ENCODE measurements around the gene ZYX. TPM values are rescaled to one million over a fixed set of nuclear protein-coding genes. Genes with fewer than 3 reads are reported as not detected.

Gene ZYX
- polyA plus RNA-seq, 1 donor (not counting 4 experiments of a cell fraction or from before 2014, with no cell fraction given): 17.6 TPM

- H3K9me3 ChIP-seq (ENCODE audit: control insufficient read depth, low read depth, low read length): no peaks in the 10 kb centered on the region
- H3K4me3 ChIP-seq (ENCODE audit: control insufficient read depth in 2 of 3, extremely low read depth in 1 of 3, insufficient read depth in 2 of 3, low read depth in 1 of 3, low read length in 3 of 3): no peak overlapping the region
These were observed 28.6 kb upstream of the ZYX start for GRCh38 chr7:143352531-143353002.

GRCh38 chr7:143354376-143354775 is 26.8 kb upstream of the ZYX start:
- H3K4me1 ChIP-seq (ENCODE audit: control insufficient read depth, extremely low read depth, insufficient read depth, low read length): no peaks in the 10 kb centered on the region
- DNase-seq (ENCODE audit: low read depth, low spot score) (no peak), FAIRE-seq (no peak)
- H2AFZ ChIP-seq (ENCODE audit: control insufficient read depth, low read length): no peak overlapping the region
- no peak overlapping the region for H3K27ac ChIP-seq (ENCODE audit: control insufficient read depth, insufficient read depth, low read length)
- no peaks in the 10 kb centered on the region for H4K20me1 ChIP-seq (ENCODE audit: control insufficient read depth, extremely low read depth, insufficient read depth, low read length)
- no peaks in the 10 kb centered on the region for H3K9me3 ChIP-seq (ENCODE audit: control insufficient read depth, low read depth, low read length)
- H3K79me2 ChIP-seq (ENCODE audit: control insufficient read depth, insufficient read depth, low read length): no peaks in the 10 kb centered on the region
- H3K27me3 ChIP-seq (ENCODE audit: control insufficient read depth, extremely low read depth, insufficient read depth, low read length): peaks cover 20% of the 10 kb centered on the region
- TF ChIP-seq CTCF (optimal IDR thresholded peaks at IDR 0.05 in 1 of 3, IDR thresholded peaks at IDR 0.05 in 1 of 3, conservative IDR thresholded peaks at IDR 0.05 in 1 of 3; ENCODE audit: extremely low read depth in 1 of 3, insufficient read depth in 2 of 3, low read length in 3 of 3) (no peak), EZH2 (IDR thresholded peaks at IDR 0.05; ENCODE audit: low read length) (no peak)
- dilution Hi-C loops (cut with MboI; ENCODE audit: extremely low pct_ligation_motif_present, low sequenced_read_pairs): no loop called here
- H3K9me1 ChIP-seq (ENCODE audit: control insufficient read depth, extremely low read depth, insufficient read depth, low read length): no peaks in the 10 kb centered on the region
- no peaks in the 10 kb centered on the region for H3K36me3 ChIP-seq (ENCODE audit: control insufficient read depth in 2 of 2, extremely low read depth in 1 of 2, insufficient read depth in 2 of 2, low read length in 2 of 2)
- H3K4me2 ChIP-seq (ENCODE audit: control insufficient read depth, extremely low read depth, insufficient read depth, low read depth, low read length): no peak overlapping the region
- no peak overlapping the region for H3K4me3 ChIP-seq (ENCODE audit: control insufficient read depth in 2 of 3, extremely low read depth in 1 of 3, insufficient read depth in 2 of 3, low read depth in 1 of 3, low read length in 3 of 3)
- no peak overlapping the region for H3K9ac ChIP-seq (ENCODE audit: control insufficient read depth, extremely low read depth, insufficient read depth, low read length)

More at GRCh38 chr7:143352531-143353002, 28.6 kb upstream of the ZYX start:
- Histone ChIP-seq H3K4me2 (ENCODE audit: control insufficient read depth, extremely low read depth, insufficient read depth, low read depth, low read length) (no peak overlapping the region), H3K79me2 (ENCODE audit: control insufficient read depth, insufficient read depth, low read length) (no peaks in the 10 kb centered on the region), H3K4me1 (ENCODE audit: control insufficient read depth, extremely low read depth, insufficient read depth, low read length) (no peaks in the 10 kb centered on the region), H3K9me1 (ENCODE audit: control insufficient read depth, extremely low read depth, insufficient read depth, low read length) (no peaks in the 10 kb centered on the region), H3K9ac (ENCODE audit: control insufficient read depth, extremely low read depth, insufficient read depth, low read length) (no peak overlapping the region), H3K27ac (ENCODE audit: control insufficient read depth, insufficient read depth, low read length) (no peak overlapping the region), H2AFZ (ENCODE audit: control insufficient read depth, low read length) (no peak overlapping the region), H4K20me1 (ENCODE audit: control insufficient read depth, extremely low read depth, insufficient read depth, low read length) (no peaks in the 10 kb centered on the region), H3K27me3 (ENCODE audit: control insufficient read depth, extremely low read depth, insufficient read depth, low read length) (peaks cover 15% of the 10 kb centered on the region), H3K36me3 (ENCODE audit: control insufficient read depth in 2 of 2, extremely low read depth in 1 of 2, insufficient read depth in 2 of 2, low read length in 2 of 2) (no peaks in the 10 kb centered on the region)
- TF ChIP-seq CTCF (optimal IDR thresholded peaks at IDR 0.05 in 1 of 3, IDR thresholded peaks at IDR 0.05 in 1 of 3, conservative IDR thresholded peaks at IDR 0.05 in 1 of 3; ENCODE audit: extremely low read depth in 1 of 3, insufficient read depth in 2 of 3, low read length in 3 of 3): no peak
- no peak for TF ChIP-seq EZH2 (IDR thresholded peaks at IDR 0.05; ENCODE audit: low read length)
- dilution Hi-C loops (cut with MboI; ENCODE audit: extremely low pct_ligation_motif_present, low sequenced_read_pairs): no loop called here
- FAIRE-seq (no peak), DNase-seq (ENCODE audit: low read depth, low spot score) (no peak)
